Mucosa of stomach (tissue), 1 donor: Measurements from ENCODE around the gene ART4.
A peak's percentile ranks its signal among the peaks of the same experiment; 100 is the strongest.

Experiments used
- H3K27me3 ChIP-seq: one replicate; pipeline ENCODE4 v1.7.0; 2013; ENCODE audit warnings: mild to moderate bottlenecking, low read length; ENCODE audit not compliant: control insufficient read depth, insufficient read depth
- H3K36me3 ChIP-seq: one replicate; pipeline ENCODE4 v1.7.0; 2013; ENCODE audit warnings: low read length; ENCODE audit not compliant: control insufficient read depth, insufficient read depth
- H3K4me1 ChIP-seq: one replicate; pipeline ENCODE4 v1.7.0; 2013; ENCODE audit warnings: mild to moderate bottlenecking, low read length; ENCODE audit not compliant: control insufficient read depth, insufficient read depth
- H3K4me3 ChIP-seq: one replicate; pipeline ENCODE4 v1.7.0; 2013; ENCODE audit warnings: low read length
- H3K9ac ChIP-seq: one replicate; pipeline ENCODE4 v1.7.0; 2013; ENCODE audit warnings: mild to moderate bottlenecking, low read length, moderate library complexity
- H3K9me3 ChIP-seq: one replicate; pipeline ENCODE4 v1.7.0; 2013; ENCODE audit warnings: mild to moderate bottlenecking, low read length, moderate library complexity; ENCODE audit not compliant: control insufficient read depth
- donor health status: Pancreatic carcinoma.

ART4 gene, protein sequence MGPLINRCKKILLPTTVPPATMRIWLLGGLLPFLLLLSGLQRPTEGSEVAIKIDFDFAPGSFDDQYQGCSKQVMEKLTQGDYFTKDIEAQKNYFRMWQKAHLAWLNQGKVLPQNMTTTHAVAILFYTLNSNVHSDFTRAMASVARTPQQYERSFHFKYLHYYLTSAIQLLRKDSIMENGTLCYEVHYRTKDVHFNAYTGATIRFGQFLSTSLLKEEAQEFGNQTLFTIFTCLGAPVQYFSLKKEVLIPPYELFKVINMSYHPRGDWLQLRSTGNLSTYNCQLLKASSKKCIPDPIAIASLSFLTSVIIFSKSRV

DNA sequence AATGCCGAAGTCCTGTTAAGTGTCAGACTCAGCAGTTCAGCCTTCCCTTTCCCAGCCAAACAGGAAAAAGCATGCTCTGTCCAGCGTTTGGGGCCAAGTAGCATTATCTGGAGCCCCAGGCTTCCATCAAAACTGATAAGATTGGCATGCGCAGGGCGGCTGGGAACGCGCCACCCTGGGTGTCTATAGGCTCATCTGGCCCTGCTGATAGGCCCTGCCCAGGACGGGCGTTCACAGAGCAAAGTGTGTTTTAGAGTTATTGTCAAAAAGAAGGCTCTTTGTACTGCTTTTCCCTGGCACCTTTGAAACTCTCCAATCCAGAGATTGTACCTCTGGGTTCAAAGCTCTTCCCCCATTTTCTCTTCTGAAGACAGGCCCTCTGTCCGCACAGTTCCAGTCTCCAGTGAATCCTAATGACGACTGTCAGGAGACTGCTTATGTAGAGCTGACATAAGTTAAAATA, at the start of gene ART4:
TSS of gene ART4 (minus strand) at position 102 of the 463 bp plus-strand sequence. CDS start 413 bp downstream, outside the sequence.
- no peak within 1 kb of the TSS for H3K4me3 ChIP-seq

DNA sequence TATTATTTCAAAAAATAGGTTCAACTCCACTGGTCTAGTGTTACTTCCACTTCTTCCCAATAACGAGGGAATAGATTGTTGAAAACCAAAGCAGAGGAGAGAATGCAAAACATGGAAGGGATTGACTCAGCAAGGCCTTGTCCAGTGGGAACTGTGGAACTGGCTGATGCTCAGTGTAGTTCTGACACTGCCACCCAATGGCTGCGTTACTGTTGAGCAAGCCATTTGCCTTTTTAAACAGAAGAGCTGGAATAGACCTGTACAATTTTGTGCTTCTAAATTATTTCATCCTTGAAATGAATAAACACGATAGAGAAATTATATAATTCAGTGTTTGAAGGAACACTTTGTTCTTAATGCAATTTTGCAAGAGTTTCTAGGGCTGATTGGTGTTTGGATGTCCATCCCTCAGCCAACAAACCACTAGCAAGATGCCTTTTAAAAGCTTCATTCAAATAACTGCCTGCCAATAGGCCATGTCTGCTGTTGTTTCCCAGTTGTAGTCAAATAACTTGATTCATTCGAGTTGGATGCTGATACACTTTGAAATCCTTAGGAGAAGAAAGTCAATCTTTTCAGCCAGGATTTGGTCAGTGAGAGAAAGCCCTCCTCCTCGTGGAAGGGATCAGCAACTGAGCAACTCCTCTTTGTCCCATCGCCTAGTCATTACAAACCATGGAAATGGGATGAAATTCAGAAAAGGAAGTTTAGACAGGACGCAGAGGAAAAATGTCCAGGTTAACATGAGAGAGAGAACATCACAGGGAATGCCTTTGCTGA, 49.6 kb upstream of the ART4 start:
- Histone ChIP-seq H3K4me3 (no peak overlapping the region), H3K4me1 (no peaks in the 10 kb centered on the region), H3K27me3 (no peaks in the 10 kb centered on the region), H3K9ac (no peak overlapping the region), H3K9me3 (no peaks in the 10 kb centered on the region), H3K36me3 (no peaks in the 10 kb centered on the region)

More for the DNA sequence above, at the start of gene ART4:
- H3K27me3 ChIP-seq: no peaks in the 10 kb centered on the region
- no peaks in the 10 kb centered on the region for H3K36me3 ChIP-seq
- H3K4me1 ChIP-seq: peaks cover 20% of the 10 kb centered on the region
- no peaks in the 10 kb centered on the region for H3K9me3 ChIP-seq
- no peak within 1 kb of the TSS for H3K9ac ChIP-seq

DNA sequence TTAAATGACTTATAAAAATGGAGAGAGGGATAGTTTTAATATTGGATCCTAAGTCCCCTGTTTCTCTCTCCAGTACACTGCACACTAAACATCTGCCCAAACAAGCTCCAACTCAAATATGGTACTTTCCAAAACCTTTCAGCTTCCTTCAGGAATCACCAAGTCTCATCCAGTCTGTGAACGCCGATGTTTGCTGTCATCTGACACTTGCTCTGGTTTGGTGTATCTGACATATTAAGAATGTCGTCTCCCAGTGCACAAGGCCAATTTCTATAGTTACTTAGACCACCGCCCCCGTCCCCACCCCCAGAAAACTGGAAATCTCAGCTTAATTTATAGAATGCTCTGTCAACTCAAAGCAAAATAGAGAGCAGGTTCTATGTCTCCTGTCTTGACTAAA, 47.4 kb upstream of the ART4 start:
- no peak overlapping the region for H3K4me3 ChIP-seq
- no peaks in the 10 kb centered on the region for H3K36me3 ChIP-seq
- H3K4me1 ChIP-seq: no peaks in the 10 kb centered on the region

DNA sequence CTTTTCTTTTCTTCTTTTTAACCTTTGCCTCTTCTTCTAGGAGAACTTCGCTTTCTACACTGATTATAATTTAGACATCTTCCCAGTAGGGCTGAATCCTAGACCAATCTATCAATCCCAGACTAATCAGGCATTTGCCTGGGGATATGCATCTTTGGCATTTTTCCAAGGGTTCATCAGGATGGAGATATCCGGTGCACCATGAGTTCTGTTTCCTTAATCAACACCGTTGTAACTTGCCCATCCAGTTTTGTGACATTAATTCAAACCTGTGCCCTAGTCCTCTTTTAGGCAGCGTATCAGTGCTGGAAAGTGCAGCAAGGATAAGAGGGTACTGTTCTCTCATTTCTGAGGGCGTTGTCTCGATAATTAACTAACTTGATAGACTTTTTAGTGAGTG, 42.9 kb upstream of the ART4 start:
- Histone ChIP-seq H3K4me1 (peaks cover 4% of the 10 kb centered on the region), H3K4me3 (no peak overlapping the region), H3K36me3 (no peaks in the 10 kb centered on the region), H3K27me3 (no peaks in the 10 kb centered on the region), H3K9ac (no peak overlapping the region), H3K9me3 (no peaks in the 10 kb centered on the region)

More for the DNA sequence above, 47.4 kb upstream of the ART4 start:
- Histone ChIP-seq H3K9ac (no peak overlapping the region), H3K27me3 (no peaks in the 10 kb centered on the region), H3K9me3 (no peaks in the 10 kb centered on the region)

DNA sequence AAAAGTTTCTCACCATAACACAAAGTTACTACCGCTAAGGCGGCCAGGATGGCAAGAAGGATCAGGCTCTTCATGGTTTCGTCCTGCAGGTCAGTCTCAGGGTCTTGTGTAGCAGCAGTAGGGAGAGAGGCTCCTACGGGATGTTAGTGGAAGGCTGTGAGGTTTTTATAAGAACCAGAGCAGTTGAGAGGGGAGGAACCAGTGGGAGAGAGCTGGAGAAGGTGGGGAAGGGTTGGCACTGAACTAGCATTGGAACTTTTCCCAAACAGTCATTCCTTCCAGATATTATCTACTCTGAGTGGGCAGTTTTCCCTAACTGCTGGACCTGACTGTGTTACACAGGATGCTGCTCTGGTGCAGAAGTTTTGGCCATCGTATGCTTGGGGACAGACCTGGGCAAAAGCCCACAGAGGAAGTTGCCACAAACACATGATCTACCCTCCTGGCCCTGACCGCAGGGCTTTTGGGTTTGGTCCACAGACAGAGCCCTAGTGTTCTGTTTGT, 42.4 kb upstream of the ART4 start, which contains the start of gene MGP:
TSS of gene MGP (minus strand) at position 137 of the 504 bp plus-strand sequence. CDS start at position 74, 63 bp downstream.
- Histone ChIP-seq H3K9ac (peak within 1 kb of the TSS; percentile 36), H3K9me3 (no peaks in the 10 kb centered on the region), H3K27me3 (no peaks in the 10 kb centered on the region), H3K4me1 (peaks cover 4% of the 10 kb centered on the region), H3K36me3 (no peaks in the 10 kb centered on the region), H3K4me3 (peak within 1 kb of the TSS; percentile 3)

DNA sequence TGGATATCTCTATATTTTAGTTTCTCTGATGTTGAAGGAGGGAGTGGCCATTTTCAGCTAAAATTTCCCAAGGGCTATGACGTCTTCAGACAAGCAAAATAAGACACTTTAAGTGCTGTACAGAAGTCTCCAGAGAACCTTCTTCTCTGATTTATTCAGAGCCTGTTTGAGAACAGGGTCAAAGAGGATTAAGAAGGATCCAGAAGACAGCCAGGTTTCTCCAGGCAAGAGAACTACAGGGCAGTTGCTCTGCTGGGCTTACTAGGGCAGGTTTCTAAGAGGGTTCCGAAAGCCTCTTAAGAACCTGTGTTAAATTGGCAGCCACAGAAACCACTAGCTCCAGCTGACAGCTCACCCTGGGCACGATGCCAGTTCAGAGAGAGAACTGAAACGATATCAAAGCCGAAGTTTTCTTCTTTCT, 41.1 kb upstream of the ART4 start:
- Histone ChIP-seq H3K4me3 (no peak overlapping the region), H3K27me3 (no peaks in the 10 kb centered on the region)

DNA sequence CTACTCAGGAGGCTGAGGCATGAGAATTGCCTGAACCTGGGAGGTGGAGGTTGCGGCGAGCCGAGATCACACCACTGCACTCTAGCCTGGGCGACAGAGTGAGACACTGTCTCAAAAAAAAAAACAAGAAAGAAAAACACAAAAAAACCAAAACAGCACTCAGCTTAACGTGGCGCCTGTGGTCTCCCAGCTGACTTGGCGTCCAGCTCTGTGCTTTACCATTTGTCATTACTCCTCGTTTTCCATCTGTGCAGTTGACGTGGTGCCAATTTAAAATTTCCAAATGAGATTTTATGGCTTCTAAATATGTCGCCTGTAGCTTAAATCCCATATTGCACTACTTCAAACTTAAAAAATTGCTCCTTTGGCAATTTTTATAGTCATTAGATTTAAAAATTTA, 40.4 kb upstream of the ART4 start:
- no peak overlapping the region for H3K9ac ChIP-seq
- no peak overlapping the region for H3K4me3 ChIP-seq
- peaks cover 4% of the 10 kb centered on the region for H3K4me1 ChIP-seq
- H3K9me3 ChIP-seq: no peaks in the 10 kb centered on the region
- no peaks in the 10 kb centered on the region for H3K36me3 ChIP-seq
- H3K27me3 ChIP-seq: no peaks in the 10 kb centered on the region

More for the DNA sequence above, 41.1 kb upstream of the ART4 start:
- Histone ChIP-seq H3K9me3 (no peaks in the 10 kb centered on the region), H3K9ac (peak overlapping the region; percentile 33), H3K36me3 (no peaks in the 10 kb centered on the region), H3K4me1 (peaks cover 4% of the 10 kb centered on the region)

DNA sequence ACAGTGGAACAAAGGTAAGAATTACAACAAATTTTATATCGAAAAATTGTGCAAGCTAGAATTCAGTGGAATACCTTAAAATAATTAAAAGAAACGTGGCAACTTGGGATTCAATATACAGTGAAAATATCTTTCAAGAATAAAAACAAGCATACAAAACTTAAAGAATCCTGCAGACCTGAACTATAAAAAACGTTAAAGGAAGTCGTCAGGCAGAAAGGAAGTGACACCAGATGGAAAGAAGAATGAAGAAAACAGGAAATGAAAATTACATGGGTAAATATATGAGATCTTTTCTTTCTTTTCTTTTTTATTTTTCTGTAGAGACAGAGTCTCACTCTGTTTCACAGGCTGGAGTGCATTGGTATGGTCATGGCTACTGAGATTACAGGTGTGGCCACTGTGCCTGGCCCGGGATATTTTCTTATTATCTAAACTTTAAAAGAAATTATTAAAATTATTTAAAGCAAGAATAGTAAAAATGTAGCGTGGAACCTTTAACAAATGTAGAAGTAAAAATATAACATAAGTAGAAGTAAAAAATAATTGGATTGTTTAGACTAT, 37.6 kb upstream of the ART4 start:
- Histone ChIP-seq H3K9me3 (no peaks in the 10 kb centered on the region), H3K27me3 (no peaks in the 10 kb centered on the region), H3K9ac (no peak overlapping the region), H3K36me3 (no peaks in the 10 kb centered on the region), H3K4me3 (no peak overlapping the region), H3K4me1 (peaks cover 4% of the 10 kb centered on the region)

DNA sequence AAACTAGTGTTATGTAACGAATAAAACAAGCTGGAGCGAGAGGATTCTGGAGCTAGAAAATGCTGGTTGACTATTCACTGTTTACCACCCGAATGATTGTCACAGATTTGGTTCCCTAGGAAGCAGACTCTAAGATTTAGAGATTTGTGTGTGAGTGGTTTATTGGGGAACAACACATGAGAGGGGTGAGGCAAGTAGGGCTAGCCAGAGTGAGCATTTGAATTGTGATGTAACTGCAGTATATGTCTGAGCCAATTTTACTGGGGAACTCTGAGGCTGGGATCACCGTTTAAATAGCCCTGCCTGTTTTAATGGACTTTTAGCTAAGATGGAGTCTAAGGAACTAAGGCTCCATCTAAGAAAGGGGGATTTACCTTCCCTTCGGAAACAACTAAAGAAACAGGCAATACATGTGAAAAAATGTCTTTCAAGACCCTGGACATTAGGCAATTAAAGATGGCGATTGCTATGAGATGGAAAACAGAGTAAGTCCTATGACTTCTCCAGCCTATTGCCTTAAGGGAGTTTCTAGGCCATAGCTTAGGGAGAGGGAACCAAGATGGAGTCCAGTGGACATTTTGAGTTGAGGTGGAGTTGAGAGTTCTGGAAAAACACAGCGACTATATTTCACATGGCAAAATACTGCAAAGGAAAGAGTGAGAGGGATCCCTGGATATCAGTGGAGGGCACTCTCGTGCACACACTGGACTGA, 36.1 kb upstream of the ART4 start:
- no peaks in the 10 kb centered on the region for H3K27me3 ChIP-seq
- peaks cover 1% of the 10 kb centered on the region for H3K4me1 ChIP-seq
- H3K9me3 ChIP-seq: no peaks in the 10 kb centered on the region
- H3K4me3 ChIP-seq: no peak overlapping the region
- H3K9ac ChIP-seq: no peak overlapping the region
- no peaks in the 10 kb centered on the region for H3K36me3 ChIP-seq

DNA sequence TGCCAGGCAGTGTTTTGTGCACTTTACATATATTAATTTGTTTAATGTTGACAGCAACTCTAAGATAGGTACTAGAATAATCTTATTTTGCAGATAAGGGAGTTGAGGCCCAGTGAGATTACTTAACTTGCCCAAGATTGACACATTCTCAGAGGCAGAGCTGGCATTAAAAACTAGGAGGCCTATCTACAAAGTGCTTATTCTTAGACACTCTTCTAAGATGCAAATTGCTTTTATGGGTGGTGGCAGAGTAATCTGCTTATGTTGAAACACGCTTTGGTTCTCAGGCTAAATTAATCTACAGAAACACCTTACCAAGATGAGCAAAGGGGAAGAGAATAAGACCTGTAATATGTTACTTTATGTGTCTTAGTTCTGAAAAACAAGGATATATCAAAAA, 35.2 kb upstream of the ART4 start:
- Histone ChIP-seq H3K4me3 (no peak overlapping the region), H3K9ac (no peak overlapping the region), H3K27me3 (no peaks in the 10 kb centered on the region), H3K4me1 (no peaks in the 10 kb centered on the region), H3K36me3 (no peaks in the 10 kb centered on the region), H3K9me3 (no peaks in the 10 kb centered on the region)

DNA sequence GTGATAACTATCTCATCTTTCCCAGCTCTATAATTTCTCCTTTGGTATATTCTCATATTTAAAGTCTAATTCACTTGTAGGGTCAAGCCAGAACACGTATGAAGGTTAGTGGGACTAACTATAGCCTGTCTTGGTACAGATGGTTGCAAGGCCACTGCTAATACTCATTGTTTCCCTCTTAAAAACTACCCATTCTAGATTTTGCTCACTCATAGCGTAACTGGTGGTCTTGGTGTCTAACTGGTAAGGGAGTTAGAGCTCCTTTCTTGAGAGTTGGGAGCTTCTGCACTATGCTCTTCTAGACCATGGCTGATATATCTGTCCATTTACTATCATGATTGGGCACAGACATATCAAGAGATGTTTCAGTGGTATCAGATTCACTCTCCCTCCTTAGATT, 33.5 kb upstream of the ART4 start:
- Histone ChIP-seq H3K36me3 (no peaks in the 10 kb centered on the region), H3K4me1 (no peaks in the 10 kb centered on the region), H3K27me3 (no peaks in the 10 kb centered on the region), H3K4me3 (no peak overlapping the region), H3K9me3 (no peaks in the 10 kb centered on the region), H3K9ac (no peak overlapping the region)
